ENCODE results near the gene RGS6.

DNA sequence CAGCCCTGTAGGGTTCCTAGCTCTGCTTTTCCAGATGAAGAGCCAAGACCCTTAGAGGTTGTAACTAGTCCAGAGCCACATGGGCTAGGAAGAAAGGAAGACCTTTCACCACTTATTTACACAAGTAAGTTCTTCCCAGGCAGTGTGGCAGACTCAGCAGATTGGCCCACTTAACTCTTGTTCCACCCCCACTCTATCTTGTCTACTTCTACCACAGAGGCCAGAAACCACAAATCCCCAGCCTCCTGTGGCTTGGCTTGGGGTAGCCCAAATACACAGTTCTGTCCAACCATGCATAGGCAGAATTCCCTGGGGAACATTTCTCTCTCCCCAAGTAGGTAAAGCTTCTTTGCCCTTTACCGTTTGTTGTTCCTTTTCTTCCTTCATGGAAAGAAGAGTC, 383.5 kb downstream of the RGS6 start:
- TF ChIP-seq, protein P1, sequence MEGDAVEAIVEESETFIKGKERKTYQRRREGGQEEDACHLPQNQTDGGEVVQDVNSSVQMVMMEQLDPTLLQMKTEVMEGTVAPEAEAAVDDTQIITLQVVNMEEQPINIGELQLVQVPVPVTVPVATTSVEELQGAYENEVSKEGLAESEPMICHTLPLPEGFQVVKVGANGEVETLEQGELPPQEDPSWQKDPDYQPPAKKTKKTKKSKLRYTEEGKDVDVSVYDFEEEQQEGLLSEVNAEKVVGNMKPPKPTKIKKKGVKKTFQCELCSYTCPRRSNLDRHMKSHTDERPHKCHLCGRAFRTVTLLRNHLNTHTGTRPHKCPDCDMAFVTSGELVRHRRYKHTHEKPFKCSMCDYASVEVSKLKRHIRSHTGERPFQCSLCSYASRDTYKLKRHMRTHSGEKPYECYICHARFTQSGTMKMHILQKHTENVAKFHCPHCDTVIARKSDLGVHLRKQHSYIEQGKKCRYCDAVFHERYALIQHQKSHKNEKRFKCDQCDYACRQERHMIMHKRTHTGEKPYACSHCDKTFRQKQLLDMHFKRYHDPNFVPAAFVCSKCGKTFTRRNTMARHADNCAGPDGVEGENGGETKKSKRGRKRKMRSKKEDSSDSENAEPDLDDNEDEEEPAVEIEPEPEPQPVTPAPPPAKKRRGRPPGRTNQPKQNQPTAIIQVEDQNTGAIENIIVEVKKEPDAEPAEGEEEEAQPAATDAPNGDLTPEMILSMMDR (conservative IDR thresholded peaks at IDR 0.05; ENCODE audit: low read depth, low read length) = no peak
- TF ChIP-seq EZH2 (IDR thresholded peaks at IDR 0.05; ENCODE audit: low read length, unreplicated experiment) = no peak
